ENCODE results near the gene COG1.

COG1 gene

DNA sequence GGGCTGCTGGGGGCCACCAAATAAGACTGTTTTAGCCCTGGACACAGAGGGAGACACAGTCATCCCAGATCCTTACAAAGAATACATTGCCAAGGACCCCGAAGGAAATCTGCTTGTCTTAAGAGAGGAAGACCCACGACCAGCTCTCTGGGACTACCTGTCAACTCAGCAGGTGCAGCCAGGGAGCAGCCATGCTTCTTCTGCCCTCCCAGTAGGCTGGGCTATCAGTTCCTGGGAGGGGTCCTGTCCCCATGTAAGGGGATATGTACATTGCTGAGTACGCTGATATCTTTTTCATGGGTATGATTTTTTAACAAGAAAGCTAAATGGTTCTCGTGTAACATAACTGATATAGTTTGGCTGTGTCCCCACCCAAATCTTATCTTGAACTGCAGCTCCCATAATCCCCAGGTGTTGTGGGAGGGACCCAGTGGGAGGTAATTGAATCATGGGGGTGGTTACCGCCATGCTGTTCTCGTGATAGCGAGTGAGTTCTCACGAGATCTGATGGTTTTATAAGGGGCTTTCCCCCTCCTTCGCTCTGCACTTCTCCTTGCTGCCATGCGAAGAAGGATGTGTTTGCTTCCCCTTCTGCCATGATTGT lies 16.8 kb upstream of the COG1 start:
- no peak overlapping the region for H3K4me3 ChIP-seq (ENCODE audit: low read depth, low read length)
- TF ChIP-seq, protein P1, sequence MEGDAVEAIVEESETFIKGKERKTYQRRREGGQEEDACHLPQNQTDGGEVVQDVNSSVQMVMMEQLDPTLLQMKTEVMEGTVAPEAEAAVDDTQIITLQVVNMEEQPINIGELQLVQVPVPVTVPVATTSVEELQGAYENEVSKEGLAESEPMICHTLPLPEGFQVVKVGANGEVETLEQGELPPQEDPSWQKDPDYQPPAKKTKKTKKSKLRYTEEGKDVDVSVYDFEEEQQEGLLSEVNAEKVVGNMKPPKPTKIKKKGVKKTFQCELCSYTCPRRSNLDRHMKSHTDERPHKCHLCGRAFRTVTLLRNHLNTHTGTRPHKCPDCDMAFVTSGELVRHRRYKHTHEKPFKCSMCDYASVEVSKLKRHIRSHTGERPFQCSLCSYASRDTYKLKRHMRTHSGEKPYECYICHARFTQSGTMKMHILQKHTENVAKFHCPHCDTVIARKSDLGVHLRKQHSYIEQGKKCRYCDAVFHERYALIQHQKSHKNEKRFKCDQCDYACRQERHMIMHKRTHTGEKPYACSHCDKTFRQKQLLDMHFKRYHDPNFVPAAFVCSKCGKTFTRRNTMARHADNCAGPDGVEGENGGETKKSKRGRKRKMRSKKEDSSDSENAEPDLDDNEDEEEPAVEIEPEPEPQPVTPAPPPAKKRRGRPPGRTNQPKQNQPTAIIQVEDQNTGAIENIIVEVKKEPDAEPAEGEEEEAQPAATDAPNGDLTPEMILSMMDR (IDR thresholded peaks at IDR 0.05; ENCODE audit: low read depth, low read length): no peak

DNA sequence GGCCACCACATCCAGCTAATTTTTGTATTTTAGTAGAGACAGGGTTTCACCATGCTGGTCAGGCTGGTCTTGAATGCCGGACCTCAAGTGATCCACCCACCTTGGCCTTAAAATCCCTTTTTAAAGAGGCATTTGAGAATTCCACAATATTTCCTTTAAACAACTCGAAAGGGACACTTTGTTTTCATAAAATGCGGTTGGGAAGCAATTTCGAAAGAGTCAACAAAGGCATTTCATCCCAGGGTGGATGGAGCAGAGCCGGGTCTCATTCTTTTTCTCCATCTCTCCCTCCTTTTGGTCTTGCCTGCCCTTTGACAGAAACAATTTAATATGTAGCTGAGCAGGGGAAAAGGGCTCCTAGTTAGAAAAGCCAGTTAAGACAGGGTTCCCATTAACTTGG lies 13.5 kb upstream of the COG1 start:
- TF ChIP-seq, protein P1 (IDR thresholded peaks at IDR 0.05; ENCODE audit: low read depth, low read length): no peak
- H3K4me3 ChIP-seq (ENCODE audit: low read depth, low read length): no peak overlapping the region

DNA sequence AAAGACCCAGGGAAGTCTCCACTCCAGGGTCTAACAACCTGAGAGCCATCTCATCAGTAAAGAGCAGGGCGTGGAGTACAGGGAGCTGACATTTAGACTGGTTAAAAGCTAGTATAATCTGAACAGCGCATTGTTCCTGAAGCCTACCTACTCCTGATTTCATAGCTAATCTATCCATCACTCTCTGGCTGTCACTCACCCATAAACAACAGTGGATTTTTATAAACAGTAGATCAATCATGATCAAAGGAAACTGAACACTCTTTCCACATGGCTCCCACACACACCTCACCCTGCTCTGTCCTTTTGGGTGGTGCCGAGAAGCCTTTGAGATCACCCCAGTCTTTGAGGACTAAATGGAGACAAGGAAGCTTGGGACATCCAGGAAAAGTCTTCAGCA lies 13.0 kb upstream of the COG1 start:
- TF ChIP-seq, protein P1 (IDR thresholded peaks at IDR 0.05; ENCODE audit: low read depth, low read length): no peak
- H3K4me3 ChIP-seq (ENCODE audit: low read depth, low read length): no peak overlapping the region

DNA sequence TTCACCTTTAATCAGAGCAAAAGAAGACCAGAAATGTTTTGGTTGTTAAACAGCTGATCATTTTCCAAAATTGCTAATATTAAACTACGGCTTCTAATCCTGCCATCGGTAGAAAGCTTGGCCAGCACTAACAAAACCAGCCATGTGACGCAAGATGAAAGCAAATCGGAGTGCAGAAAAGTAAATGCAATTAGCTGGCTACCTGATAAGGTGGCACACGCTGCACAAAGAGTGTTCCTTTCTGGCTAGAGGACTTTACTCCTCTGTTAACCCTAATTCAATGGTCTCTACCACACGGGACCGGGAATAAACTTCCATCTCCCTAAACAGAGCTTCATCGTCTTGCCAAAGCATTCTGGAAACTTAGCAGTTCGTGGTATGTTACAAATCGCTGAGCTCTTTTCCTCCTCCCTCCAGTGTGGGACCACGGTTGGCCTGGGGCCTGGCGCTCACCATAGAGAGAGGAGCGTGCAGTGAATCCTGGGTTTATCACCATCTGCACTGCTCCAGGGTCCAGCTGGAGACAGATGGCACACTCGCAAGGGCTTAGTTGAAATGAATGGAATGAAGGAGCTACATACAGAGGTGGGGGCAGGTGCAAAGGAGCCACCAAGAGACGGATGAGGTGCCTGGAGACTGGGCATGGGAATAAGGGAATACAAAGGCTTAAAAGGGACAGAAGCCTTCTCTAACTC lies 10.1 kb upstream of the COG1 start:
- TF ChIP-seq, protein P1 (IDR thresholded peaks at IDR 0.05; ENCODE audit: low read depth, low read length): no peak
- H3K4me3 ChIP-seq (ENCODE audit: low read depth, low read length): no peak overlapping the region

DNA sequence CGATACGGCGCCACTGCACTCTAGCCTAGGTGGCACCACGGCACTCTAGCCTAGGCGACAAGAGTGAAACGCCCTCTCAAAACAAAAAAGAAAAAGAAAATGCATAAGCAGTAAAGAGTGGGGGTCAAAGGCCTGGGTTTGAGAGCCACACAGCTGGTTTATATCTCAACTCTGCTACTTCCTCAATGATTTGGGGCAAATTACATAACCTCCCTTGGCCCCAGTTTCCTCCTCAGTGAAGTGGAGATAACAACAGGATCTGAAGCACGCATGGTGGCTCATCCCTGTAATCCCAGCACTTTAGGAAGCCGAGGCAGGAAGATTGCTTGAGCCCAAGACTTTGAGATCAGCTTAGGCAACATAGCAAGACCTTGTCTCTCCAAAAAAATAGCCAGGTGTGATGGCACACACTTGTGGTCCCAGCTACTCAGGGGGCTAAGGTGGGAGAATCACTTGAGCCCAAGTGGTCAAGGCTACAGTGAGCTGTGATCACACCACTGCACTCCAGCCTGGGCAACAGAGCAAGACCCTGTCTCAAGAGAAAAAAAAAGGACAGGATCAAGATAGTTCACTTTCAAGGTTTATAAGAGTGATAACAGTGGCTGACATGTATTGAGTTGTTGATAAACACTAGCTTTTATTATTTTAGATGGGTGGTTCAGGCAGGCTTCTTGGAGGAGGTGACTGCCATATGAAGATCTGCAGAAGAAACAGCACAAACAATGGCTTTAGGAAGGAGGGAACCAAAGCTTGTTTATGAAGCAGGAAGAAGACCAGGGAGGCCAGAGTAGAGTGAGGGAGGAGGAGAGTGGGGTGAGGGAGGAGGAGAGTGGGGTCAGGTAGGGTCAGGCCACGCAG lies 8.5 kb upstream of the COG1 start:
- no peak overlapping the region for H3K4me3 ChIP-seq (ENCODE audit: low read depth, low read length)
- TF ChIP-seq, protein P1 (IDR thresholded peaks at IDR 0.05; ENCODE audit: low read depth, low read length): no peak

DNA sequence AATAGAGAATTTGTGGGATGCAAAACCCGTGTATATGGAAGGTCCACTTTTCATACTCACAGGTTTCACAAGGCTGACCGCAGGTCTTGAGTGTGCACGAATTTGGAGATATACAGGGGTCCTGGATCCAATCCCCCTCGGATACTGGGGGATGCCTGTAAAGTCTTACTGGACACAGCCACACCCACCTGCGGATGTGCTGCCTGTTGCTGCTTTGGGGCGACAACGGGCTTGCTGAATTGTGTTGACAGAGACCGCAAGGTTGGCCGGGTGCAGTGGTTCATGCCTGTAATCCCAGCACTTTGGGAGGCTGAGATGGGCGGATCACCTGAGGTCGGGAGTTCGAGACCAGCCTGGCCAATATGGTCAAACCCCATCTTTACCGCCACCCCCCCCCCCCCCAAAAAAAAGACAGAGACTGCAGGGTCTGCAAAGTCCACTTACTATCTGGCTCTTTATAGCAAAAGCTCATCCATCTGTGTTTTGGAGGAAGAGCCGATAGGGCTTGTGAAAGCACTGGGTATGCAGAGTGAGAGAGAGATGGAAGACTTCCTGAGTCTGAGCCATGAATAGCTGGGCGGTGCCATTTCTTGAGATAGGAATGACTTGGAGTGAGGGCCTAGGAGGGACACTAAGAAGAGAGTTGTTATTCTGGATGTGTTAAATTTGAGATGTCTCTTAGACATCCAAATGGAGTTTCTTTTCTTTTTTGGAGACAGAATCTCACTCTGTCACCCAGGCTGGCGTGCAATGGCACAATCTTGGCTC lies 6.4 kb upstream of the COG1 start:
- H3K4me3 ChIP-seq (ENCODE audit: low read depth, low read length): no peak overlapping the region
- TF ChIP-seq, protein P1 (IDR thresholded peaks at IDR 0.05; ENCODE audit: low read depth, low read length): no peak
